NCI-H1417 (cell line): Measurements from ENCODE around the gene ENTREP3.
"Not testable (repeated sequence)": the region's sequence is repeated elsewhere in the genome, so short reads cannot be mapped to it uniquely, and the experiment has no call there.

Experiments
- DNase-seq, 3 experiments: peaks; one replicate each; lab custom pipeline; 2025; lab: John Stamatoyannopoulos, UW

ENTREP3 gene, protein sequence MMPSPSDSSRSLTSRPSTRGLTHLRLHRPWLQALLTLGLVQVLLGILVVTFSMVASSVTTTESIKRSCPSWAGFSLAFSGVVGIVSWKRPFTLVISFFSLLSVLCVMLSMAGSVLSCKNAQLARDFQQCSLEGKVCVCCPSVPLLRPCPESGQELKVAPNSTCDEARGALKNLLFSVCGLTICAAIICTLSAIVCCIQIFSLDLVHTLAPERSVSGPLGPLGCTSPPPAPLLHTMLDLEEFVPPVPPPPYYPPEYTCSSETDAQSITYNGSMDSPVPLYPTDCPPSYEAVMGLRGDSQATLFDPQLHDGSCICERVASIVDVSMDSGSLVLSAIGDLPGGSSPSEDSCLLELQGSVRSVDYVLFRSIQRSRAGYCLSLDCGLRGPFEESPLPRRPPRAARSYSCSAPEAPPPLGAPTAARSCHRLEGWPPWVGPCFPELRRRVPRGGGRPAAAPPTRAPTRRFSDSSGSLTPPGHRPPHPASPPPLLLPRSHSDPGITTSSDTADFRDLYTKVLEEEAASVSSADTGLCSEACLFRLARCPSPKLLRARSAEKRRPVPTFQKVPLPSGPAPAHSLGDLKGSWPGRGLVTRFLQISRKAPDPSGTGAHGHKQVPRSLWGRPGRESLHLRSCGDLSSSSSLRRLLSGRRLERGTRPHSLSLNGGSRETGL

DNA sequence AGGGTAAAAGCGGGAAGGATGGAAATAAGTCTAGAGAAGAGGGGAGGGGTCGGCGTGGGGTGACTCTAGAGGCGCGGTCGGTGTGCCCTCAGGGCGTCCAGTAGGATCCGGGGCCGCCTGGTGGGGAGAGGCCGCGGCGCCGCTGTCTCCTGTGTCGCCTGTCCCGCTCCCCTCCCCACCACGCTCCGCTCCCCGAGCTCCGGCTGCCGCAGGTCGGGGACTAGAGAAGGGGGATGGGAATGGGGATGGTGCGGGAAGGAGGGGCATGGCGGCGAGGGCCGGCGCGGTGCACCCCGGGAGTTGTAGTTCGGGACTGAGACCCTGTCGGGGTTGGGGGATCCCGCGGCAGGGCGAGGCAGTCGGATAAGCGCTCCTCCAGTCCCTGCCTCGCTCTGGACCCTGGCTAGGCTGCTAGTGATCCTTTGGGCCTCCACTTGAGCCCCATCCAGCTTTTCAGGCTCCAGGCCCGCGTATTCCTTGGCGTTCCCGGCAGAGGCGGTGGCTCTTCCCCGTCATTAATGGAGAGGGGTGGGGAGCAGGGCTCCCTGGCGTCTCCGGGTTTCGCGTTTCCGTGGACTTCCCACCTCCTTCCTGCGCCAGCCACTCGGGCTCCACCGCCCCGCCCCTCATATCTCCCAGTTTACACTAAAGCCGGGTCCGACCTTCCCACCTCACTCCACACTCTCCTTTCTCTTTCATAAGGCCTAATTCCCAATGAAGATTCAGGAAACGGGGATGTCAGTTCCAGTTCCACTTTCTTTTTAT, at the start of gene ENTREP3:
Gene ENTREP3, minus strand, starts transcription at position 241 of the 765 bp plus-strand sequence. CDS start 606 bp downstream, outside the sequence.
- DNase-seq = peak; percentile 83 to 90 (median 89)

DNA sequence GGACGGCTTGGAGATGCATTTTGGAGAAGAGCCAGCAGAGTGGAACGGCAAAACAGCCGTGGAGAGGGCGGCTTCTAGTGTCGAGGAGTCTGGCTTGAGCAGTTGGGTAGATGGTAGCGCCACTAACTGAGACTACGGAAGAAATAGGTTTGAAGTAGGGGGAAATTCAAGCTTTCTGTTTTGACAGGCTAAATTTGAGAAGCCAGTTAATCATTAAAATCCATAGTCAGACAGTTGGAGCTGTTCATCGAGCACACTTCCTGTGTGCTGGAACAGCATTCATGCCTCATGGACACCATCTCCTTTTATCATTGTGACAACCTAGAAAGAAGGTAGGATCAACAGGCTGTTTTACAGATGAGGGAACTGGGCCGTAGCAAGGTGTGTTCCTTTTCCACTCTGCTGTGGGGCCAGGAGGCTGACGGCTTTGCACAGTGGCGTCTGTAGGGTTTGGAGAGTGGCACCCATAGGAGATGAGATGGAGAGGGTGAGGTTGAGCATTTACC, 49.3 kb upstream of the ENTREP3 start:
- no peak for DNase-seq

DNA sequence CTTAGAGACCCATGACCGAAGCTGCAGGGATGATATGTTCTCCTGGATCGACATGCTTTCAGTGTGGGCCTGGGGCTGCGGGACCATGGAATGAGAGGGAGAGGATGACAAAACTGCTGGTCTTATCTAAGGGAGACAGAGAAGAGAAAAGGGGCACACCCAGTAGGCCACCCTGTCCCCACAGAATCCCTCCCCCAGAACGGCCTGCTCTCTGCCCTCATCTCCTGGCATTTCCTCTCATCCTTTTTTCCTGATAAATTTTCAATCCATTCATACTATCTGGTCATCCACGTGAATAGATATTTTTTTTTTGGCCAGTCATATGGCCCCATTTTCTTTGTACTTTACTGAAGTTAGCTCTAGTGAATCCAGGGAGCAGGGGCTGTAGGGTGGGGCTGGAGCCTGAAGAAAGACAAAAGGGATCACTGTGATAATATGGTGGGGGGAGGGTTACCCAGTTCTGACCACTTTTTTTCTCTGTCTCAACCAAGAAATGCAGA, 46.1 kb upstream of the ENTREP3 start, which contains the start of gene PKLR:
Gene PKLR, minus strand, starts transcription at position 97 of the 500 bp plus-strand sequence. Its CDS starts 43 bp downstream, at position 54.
- no peak for DNase-seq

DNA sequence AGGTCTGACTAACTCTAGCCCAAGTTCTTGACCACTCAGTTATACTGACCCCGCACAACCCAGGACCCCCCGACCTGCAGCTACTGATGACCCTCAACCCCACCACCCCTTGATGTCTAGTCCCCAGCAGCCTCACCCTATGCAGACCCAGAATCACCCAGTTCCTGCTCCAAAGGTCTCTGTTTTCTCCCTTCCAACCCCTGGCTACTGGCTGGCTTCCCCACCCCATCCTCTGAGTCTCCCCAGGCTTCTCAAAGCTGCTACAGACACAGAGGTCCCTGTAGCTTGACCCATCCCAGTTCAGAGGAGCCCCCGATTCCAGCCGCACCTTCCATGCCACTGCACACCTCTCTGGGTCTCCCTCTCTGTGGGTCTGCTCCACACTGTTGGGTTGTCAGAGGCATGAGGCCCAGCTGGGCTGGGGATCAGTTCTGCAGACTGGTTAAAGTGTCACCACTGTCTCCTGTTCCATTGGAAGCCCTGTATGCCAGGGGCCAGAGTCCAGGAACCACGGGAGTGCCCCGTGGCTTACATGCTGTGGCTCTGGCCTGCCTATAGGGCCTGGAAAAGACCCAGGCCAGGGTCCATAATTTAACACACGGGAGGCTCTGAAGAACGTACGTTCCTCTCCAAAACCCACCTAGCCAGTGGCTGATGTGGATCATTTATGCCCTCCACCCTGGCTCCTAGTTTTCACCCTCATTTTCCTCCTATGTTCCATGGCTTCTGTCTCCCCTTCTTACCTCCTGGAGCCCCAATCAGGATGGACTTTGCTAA, 45.5 kb upstream of the ENTREP3 start:
- DNase-seq = no peak

DNA sequence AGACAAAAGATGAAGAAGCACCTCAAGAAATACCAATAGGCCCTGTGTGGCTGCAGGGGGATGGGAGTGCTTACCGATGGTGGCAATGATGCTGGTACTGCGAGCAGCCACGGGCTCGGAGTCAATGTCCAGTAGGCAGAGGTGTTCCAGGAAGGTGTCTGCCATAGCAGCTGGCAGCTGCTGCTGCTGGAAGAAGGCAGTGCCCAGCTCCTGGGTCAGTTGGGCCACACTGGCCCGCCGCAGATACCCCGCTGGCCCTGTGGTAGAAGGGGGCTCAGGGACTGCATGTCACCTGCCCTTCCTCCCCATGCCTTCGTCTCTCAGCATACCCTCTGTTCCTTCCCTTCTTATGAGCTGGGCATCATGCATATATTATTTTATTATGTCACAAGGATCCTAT, 44.7 kb upstream of the ENTREP3 start:
- no peak for DNase-seq

DNA sequence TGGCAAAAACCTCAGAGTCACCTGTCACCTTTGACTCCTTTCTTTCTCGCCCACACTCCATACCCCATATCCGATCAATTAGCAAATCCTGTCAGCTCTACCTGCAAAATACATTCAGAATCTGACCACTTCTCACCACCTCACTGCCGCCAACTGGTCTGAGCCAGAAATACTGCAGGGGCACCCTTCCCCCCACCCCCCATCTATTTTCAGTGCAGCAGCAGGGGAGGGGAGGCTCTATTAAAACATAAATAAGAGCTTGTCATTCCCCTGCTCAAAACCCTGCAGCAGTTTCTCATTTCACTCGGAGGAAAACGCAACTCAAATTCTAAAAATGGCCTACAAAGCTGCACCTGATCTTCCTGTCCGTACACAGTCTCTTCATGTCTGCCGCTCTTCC, 42.1 kb upstream of the ENTREP3 start:
- no peak for DNase-seq

DNA sequence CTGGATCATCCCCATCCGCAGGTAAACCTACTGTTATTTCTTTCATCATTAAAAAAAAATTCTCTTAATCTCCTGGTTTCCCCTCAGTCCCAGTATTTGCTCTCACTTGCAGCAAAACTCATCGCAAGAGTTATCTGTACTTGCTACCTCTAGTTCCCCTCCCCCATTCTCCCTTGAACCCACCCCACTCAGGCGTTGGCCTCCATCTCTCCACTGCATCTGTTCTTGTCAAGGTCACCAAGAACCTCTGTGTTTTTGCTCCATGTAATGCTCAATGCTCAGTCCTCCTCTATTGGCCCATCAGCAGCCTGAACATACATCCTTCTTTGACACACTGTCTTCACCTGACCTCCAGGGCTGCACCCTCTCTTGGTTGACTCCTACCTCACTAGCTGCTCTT, 41.4 kb upstream of the ENTREP3 start:
- no peak for DNase-seq

DNA sequence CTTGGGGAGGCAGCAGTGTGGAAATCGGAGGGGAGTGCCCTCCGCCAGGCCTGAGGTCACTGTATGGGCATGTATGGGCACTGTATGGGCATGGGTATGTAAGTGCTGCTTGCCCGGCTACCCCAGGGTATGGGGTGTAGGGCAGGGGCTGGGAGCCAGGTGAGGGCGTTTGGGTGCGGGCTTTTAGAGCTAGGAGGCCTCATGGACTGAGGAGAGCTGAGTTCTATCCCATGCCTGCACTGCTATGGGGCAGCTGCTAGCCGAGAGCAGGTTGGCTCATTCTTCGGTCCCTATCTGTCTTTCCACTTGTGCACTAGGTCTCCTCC, 40.6 kb upstream of the ENTREP3 start:
- DNase-seq = no peak

DNA sequence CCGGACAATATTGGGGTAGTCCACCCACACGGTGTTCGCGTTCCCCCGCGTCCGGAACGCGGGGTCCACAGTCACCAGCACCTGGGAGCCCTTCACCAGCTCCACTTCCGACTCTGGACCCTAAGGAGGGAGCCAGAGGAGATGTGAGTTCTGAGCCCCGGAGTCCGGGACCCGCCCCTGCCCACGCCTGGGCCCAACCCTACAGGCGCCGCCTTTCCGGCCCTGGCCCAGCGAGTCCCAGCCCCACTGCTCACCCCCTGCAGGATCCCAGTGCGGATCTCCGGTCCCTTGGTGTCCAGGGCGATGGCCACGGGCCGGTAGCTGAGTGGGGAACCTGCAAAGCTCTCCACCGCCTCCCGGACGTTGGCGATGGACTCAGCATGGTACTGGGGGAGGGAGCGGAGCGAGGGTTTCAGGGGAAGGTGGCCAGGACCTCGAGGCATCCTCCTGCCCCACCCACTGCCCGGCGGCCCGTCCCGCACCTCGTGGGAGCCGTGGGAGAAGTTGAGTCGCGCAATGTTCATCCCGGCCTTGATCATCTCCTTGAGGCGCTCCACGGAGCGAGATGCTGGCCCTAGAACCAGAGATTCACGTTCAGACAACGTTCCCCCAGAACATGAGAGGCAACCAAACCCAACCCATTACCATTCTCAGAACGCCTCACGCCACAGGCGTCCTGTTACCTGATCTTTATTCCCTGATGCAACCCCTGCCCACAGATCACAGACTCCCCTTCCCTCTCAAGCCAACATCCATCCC, 40.1 kb upstream of the ENTREP3 start:
- DNase-seq = no peak

DNA sequence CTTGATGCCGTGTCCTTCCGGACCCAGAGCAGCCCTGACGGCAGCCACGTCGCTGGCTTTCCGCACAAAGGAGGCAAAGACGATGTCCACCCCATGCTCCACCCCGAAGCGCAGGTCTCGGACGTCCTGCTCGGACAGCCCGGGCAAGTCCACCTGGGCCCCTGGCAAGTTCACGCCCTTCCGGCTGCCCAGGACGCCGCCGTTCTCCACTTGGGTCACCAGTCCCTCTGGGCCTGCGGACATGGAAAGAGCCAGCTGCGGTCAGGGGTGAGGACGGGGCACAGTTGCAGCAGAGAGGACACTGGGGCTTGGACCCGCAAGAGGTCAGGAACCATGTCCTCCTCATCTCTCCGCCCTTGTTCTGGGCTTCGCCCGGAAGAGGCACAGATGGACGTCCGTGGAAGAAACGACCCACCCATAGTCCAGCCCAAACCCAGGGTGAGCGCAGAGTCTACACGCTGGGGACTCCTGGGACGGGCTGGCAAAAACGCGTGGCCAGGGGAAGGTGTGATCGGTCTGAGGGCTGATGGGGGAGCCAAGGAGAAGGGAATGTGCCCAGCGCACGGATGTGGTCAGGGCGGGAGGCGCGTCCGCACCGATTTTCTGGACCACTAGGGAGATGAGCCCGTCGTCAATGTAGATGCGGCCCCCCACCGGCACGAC, 39.4 kb upstream of the ENTREP3 start:
- no peak for DNase-seq

DNA sequence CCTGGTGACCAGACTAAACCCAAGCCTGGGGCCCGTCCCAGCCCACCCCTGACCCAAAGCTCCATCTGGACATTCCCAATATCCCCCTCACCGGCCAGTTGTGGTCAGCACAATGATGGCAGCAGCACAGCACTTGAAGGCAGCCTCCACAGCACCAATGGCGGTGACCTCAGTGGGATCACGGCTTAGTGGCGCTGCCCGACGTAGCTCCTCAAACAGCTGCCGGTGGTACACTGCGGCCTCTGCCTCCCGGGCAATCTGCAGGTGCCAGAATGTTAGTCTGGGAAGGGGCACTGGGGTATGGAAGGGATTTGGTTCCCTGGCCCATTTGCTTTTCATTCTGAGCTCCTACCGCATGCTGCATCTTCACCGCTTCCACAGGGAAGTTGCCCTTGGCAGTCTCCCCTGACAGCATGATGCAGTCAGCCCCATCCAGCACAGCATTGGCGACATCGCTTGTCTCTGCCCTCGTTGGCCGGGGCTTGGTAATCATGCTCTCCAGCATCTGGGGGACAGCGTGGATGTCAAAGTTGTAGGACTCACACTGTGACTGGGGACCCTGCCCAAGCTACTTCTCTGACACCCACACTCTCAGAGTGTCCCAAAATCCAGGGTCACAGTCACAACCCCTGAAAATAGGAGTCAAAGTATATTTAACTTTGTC, 37.9 kb upstream of the ENTREP3 start:
- no peak for DNase-seq

DNA sequence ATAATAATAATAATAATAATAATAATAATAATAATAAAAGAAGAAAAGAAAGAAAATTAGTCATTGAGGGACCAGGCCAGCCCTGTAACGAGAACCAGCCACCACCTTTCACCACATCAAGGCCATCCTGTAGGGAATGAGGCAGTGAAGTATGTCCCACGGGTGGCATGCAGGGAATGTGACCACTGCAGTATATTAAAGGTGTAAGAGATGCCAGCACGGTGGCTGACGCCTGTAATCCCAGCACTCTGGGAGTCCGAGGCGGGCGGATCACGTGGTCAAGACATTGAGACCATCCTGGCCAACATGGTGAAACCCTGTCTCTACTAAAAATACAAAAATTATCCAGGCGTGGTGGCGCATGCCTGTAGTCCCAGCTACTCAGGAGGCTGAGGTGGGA, 35.7 kb upstream of the ENTREP3 start:
- DNase-seq = not testable (repeated sequence)

DNA sequence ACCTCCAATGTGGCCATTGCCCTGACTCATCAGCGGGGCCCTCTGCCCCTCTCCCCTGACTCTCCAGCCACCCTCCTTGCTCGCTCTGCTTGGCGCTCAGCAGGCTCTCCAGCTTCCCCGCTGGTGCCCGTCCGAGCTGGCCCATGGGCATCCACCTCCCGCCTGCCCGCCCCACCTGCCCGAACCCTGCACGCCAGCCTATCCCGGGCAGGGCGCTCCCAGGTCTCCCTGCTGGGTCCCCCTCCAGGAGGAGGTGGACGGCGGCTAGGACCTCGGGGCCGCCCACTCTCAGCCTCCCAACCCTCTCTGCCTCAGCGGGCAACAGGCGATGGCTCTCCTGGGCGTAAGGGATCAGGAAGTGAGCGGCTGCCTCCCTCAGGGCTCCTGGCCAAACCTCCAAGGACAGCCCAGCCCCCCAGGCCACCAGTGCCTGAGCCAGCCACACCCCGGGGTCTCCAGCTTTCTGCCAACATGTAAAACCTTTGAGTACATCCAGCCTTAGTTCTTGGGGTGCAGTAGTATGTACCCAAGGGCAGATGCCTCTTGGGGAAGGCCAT, 32.8 kb upstream of the ENTREP3 start:
- no peak for DNase-seq

DNA sequence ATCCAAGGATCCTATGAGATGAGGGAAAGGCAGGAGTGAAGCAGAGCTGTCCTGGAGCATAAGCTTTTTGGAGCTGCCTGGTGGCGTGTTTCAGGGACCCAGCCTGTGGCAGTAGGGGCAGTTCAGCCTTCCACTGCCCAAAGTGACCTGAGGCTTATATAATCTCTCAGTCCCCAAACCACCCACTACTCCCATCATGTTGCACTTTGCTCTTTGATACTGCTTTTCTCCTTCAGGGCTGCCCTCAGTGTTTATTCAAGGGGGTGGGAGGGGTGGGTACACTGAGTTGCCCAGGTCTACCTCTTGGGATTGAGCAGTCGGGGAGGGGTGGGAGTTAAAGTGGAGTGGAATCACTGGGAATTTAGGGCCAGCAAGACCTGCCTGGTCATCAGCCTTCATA, 31.3 kb upstream of the ENTREP3 start:
- no peak for DNase-seq

DNA sequence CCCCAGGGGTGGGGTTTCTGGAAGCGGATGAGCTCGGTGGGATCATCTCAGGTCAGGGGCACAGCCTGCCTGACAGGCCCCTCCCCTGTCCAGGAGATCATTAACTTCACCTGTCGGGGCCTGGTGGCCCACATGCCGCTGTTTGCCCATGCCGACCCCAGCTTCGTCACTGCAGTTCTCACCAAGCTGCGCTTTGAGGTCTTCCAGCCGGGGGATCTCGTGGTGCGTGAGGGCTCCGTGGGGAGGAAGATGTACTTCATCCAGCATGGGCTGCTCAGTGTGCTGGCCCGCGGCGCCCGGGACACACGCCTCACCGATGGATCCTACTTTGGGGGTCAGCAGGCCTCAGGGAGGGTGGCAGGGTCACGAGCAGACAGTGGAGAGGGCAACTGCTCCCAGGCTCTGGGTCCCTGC, 30.4 kb upstream of the ENTREP3 start:
- DNase-seq = no peak

DNA sequence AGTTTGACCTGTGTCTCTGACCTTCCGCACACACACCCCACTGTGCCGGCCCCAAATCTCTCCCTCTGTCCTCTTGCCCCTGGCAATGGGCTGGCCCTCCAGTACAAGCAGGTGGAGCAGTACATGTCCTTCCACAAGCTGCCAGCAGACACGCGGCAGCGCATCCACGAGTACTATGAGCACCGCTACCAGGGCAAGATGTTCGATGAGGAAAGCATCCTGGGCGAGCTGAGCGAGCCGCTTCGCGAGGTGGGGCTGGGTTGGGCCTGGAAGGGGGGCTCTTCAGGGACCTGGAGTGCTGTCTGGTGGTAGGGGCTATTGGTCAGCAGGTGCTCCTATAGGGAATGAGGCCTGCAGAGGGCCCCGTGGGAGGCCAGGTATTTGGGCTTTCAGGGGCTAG, 29.8 kb upstream of the ENTREP3 start:
- DNase-seq = no peak

DNA sequence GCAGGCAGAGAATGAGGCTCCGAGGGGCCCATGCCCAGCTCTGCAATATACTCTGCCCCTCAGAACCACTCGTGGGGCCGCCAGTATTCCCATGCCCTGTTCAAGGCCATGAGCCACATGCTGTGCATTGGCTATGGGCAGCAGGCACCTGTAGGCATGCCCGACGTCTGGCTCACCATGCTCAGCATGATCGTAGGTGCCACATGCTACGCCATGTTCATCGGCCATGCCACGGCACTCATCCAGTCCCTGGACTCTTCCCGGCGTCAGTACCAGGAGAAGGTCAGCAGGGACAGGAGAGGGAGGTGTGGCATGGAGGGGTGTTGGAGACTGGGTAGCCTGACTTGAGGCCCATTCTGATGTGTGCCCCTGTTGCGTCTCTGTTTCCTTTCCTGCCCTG, 29.2 kb upstream of the ENTREP3 start:
- no peak for DNase-seq

DNA sequence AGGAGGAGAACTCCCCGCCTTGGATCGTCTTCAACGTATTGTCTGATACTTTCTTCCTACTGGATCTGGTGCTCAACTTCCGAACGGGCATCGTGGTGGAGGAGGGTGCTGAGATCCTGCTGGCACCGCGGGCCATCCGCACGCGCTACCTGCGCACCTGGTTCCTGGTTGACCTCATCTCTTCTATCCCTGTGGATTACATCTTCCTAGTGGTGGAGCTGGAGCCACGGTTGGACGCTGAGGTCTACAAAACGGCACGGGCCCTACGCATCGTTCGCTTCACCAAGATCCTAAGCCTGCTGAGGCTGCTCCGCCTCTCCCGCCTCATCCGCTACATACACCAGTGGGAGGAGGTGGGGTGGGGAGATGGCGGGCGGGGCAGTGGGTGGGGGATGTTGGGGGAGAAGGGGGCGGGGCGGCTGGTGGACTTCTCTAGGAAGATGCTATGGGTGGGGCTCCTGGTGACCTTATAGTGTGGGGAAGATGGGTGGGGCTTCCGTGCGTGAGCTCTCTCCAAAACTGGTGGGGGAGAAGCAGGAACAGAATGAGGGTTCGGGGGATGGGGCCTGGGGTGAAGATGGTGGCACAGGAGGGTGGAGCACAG, 27.3 kb upstream of the ENTREP3 start:
- no peak for DNase-seq

DNA sequence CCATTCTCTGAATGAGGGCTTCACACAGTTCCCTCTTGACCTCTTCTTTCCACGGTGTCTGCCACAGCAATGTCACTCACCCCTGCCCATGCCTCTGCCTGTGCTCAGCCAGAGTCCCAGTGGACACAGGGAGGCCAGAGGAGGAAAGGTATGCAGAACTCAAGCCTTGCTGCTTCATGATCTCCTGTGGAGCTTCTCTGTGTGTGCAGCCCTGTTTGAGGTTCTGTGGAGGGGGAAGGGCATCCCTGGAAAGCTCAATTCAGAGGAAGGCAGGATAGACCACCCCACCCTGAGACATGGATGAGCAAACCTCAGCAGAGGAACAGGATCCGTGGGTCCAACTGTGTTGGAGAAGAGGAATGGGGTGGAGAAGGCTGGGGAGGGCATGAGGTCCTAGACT, 24.0 kb upstream of the ENTREP3 start:
- DNase-seq = peak in 1 of 3 experiments; percentile 24
